Heart left ventricle (tissue), 16 donors: ENCODE measurements around the gene ATP13A2. TPM values are rescaled to one million over a fixed set of nuclear protein-coding genes. Genes with fewer than 3 reads are reported as not detected.

Source experiments
- ATAC-seq, 4 donors: fragments of 200-7000 bp; cut with Tn5 transposase; one replicate each; pipeline ENCODE4 v1.9.1; 2020 to 2022; ENCODE audit warnings: moderate library complexity in 4 of 4, mild to moderate bottlenecking in 3 of 4, moderate number of reproducible peaks in 1 of 4
- DNase-seq, 5 donors: peaks; one replicate each; pipeline ENCODE4 v3.0.0-alpha.2; 2020
- H3K27ac ChIP-seq, 12 donors: fragments of 200-600 bp; sonication (generic) in 4 of 12; one replicate each; pipeline versions ENCODE4 v1.5.0 to v1.8.0; 2016 to 2022; ENCODE audit warnings: mild to moderate bottlenecking in 2 of 12
- H3K27me3 ChIP-seq, 9 donors: fragments of 200-600 bp; sonication (generic) in 2 of 9; one replicate each; pipeline versions ENCODE4 v1.5.1 to v1.8.0; 2016 to 2022; ENCODE audit warnings: mild to moderate bottlenecking in 3 of 9
- H3K36me3 ChIP-seq, 9 donors: fragments of 200-600 bp; sonication (generic) in 2 of 9; one replicate each; pipeline versions ENCODE4 v1.5.0 to v1.8.0; 2018 to 2022; ENCODE audit warnings: mild to moderate bottlenecking in 2 of 9
- H3K4me1 ChIP-seq, 12 donors: fragments of 200-600 bp; sonication (generic) in 4 of 12; one replicate each; pipeline versions ENCODE4 v1.5.0 to v1.8.0; 2016 to 2022; ENCODE audit warnings: mild to moderate bottlenecking in 3 of 12
- H3K4me3 ChIP-seq, 12 donors: fragments of 200-600 bp; sonication (generic) in 4 of 12; one replicate each; pipeline versions ENCODE4 v1.5.0 to v1.8.0; 2017 to 2022; ENCODE audit warnings: mild to moderate bottlenecking in 9 of 12, moderate library complexity in 4 of 12
- H3K9me3 ChIP-seq, 12 donors: fragments of 200-600 bp; sonication (generic) in 4 of 12; one replicate each; pipeline versions ENCODE4 v1.5.0 to v1.8.0; 2016 to 2022; ENCODE audit warnings: mild to moderate bottlenecking in 1 of 12
- CTCF ChIP-seq, 12 donors: fragments of 200-600 bp; sonication (generic) in 4 of 12; IDR thresholded peaks; one replicate each; pipeline versions ENCODE4 v1.5.0 to v1.8.0; 2018 to 2022; ENCODE audit warnings: antibody characterized with exemption in 12 of 12, mild to moderate bottlenecking in 5 of 12
- POLR2A ChIP-seq, 2 donors: fragments of 450-650 bp; IDR thresholded peaks; one replicate each; pipeline ENCODE4 v1.6.1; 2017; ENCODE audit warnings: antibody characterized with exemption in 2 of 2, mild to moderate bottlenecking in 2 of 2, moderate library complexity in 2 of 2
- WGBS, 4 donors: extraction: QIAGEN DNeasy Blood & Tissue Kit in 2 of 4; methylation state at CpG; one replicate each; pipeline versions ENCODE4 v1.1.5 to v1.1.7; 2013 to 2018; 5-methylcytosine and 5-hydroxymethylcytosine counted together
- intact Hi-C, 10 donors: fragments of 100-400 bp; cut with DNase I; formaldehyde crosslinking; loops; one replicate each; pipeline versions ENCODE4 v1.11.1 to v1.14.2; 2022
- polyA plus RNA-seq, 2 donors: library from polyadenylated mRNA; stranded (reverse); fragments of 200-250 nt; gene quantifications; one replicate each; pipeline ENCODE4 v1.2.3, GENCODE V29; 2013
- total RNA-seq, 9 donors: library from RNA; depleted of rRNA in 2 of 9; stranded (reverse); fragments of >200 nt in 2 of 9; fragmentation: NEBNext Ultra II Directional in 3 of 9; extraction: Animal tissue kit (Norgen Biotek cat#: 25700) in 3 of 9; gene quantifications; one replicate each; pipeline versions ENCODE4 v1.1.0 to v1.2.4, GENCODE V29; 2016 to 2023
- donor health status: ischemic (EF 13 %, LVEDD 7.1; RV severe dilation, severe dysfunction).
- donor health status: healthy with polysubstance abuse.
- donor health status: DM: no; HTN: yes; CAD: no.
- donor health status: DM: no; HTN: no; CAD: no.
- donor health status: ischemic (EF 25% LVEDD 6.9; RV normal size, moderate dysfunction).
- donor health status: ischemic (EF 25% LVEDD 5.7; RV mildly dilated, moderate dysfunction).
- donor health status: healthy.
- donor health status: DM: yes; HTN: yes; CAD: no.
- donor health status: ischemic (EF 35%, LVEDD 5.7; RV mildly dilated, moderate dysfunction).
- donor health status: nonischemic (EF 11% LVEDD 7.7; RV severe dilation, severe dysfunction).
- donor health status: DM: yes; HTN: yes; CAD: no.
- donor health status: PGD.
- donor health status: ischemic (EF 29% LVEDD 5.4; RV normal size, mild dysfunction).
- donor health status: nonischemic (EF 23%, LVEDD 6.1; RV moderate dilation, normal function).

The ATP13A2 gene
- total and polyA plus RNA-seq, 11 donors: 7.3 to 37.2 (median 15.6) TPM

GRCh38 chr1:16993521-16994038 lies 18.1 kb downstream of the ATP13A2 start:
- no peaks in the 10 kb centered on the region for H3K9me3 ChIP-seq
- H3K4me1 ChIP-seq: no peaks in the 10 kb centered on the region
- peaks cover 0 to 88% (median 46%) of the 10 kb centered on the region in 9 donors for H3K36me3 ChIP-seq
- H3K4me3 ChIP-seq: no peak overlapping the region
- no peaks in the 10 kb centered on the region for H3K27me3 ChIP-seq
- intact Hi-C loops: no loop called here
- DNase-seq (no peak), ATAC-seq (no peak)
- no peak for TF ChIP-seq POLR2A (IDR thresholded peaks at IDR 0.05)
- TF ChIP-seq CTCF (IDR thresholded peaks at IDR 0.05): no peak
- H3K27ac ChIP-seq: no peak overlapping the region
- WGBS, 4 donors: 91 to 93% (median 92%) methylated on average over 13 to 15 of the region's 15 CpGs

GRCh38 chr1:16992675-16993074 lies 19.1 kb downstream of the ATP13A2 start:
- intact Hi-C loops: no loop called here
- no peak for DNase-seq
- H3K4me3 ChIP-seq: no peak overlapping the region
- TF ChIP-seq CTCF (IDR thresholded peaks at IDR 0.05) (no peak), POLR2A (IDR thresholded peaks at IDR 0.05) (no peak)
- H3K36me3 ChIP-seq: peaks cover 0 to 89% (median 45%) of the 10 kb centered on the region in 9 donors
- WGBS, 4 donors: 91 to 95% (median 93%) methylated on average over 9 of the region's 9 CpGs
- no peaks in the 10 kb centered on the region for H3K9me3 ChIP-seq
- no peak overlapping the region for H3K27ac ChIP-seq
- H3K27me3 ChIP-seq: no peaks in the 10 kb centered on the region
- ATAC-seq: no peak
- no peaks in the 10 kb centered on the region for H3K4me1 ChIP-seq

GRCh38 chr1:16992102-16992501 lies 19.6 kb downstream of the ATP13A2 start:
- H3K36me3 ChIP-seq: peaks cover 0 to 90% (median 48%) of the 10 kb centered on the region in 9 donors
- ATAC-seq (no peak), DNase-seq (no peak)
- H3K9me3 ChIP-seq: no peaks in the 10 kb centered on the region
- intact Hi-C loops: no loop called here
- 86 to 97% (median 96%) methylated on average over 5 to 12 of the region's 12 CpGs for WGBS, 4 donors
- H3K27ac ChIP-seq: no peak overlapping the region
- H3K27me3 ChIP-seq: no peaks in the 10 kb centered on the region
- no peaks in the 10 kb centered on the region for H3K4me1 ChIP-seq
- no peak overlapping the region for H3K4me3 ChIP-seq
- no peak for TF ChIP-seq POLR2A (IDR thresholded peaks at IDR 0.05)
- TF ChIP-seq CTCF (IDR thresholded peaks at IDR 0.05): no peak

- H3K36me3 ChIP-seq: peaks cover 0 to 90% (median 45%) of the 10 kb centered on the region in 9 donors
- DNase-seq (no peak), ATAC-seq (no peak)
- H3K4me3 ChIP-seq: no peak overlapping the region
- H3K27ac ChIP-seq: no peak overlapping the region
- H3K27me3 ChIP-seq: no peaks in the 10 kb centered on the region
- WGBS, 4 donors: 95 to 98% (median 96%) methylated on average over 9 to 12 of the region's 12 CpGs
- H3K4me1 ChIP-seq: no peaks in the 10 kb centered on the region
- TF ChIP-seq CTCF (IDR thresholded peaks at IDR 0.05) (no peak), POLR2A (IDR thresholded peaks at IDR 0.05) (no peak)
- intact Hi-C loops: no loop called here
- no peaks in the 10 kb centered on the region for H3K9me3 ChIP-seq
These were observed 20.2 kb downstream of the ATP13A2 start for GRCh38 chr1:16991571-16991970.
